H9 (cell line): ENCODE measurements around the gene FRAS1. TPM values are rescaled to one million over a fixed set of nuclear protein-coding genes. Genes with fewer than 3 reads are reported as not detected.

ENCODE experiments used
- DNase-seq: peaks from one replicate; pipeline ENCODE4 v3.0.0-alpha.2; 2017
- H2AFZ ChIP-seq: one replicate; pipeline ENCODE4 v1.6.1; 2013; ENCODE audit warnings: mild to moderate bottlenecking, low read length, control low read depth, moderate library complexity
- H2AK5ac ChIP-seq: 2 replicates; pipeline ENCODE4 v1.6.1; 2013; ENCODE audit warnings: low read length, control low read depth, mixed read lengths; ENCODE audit not compliant: insufficient read length
- H2BK120ac ChIP-seq: one replicate; pipeline ENCODE4 v1.6.1; 2013; ENCODE audit warnings: low read depth, mild to moderate bottlenecking, low read length, control low read depth, inconsistent platforms; ENCODE audit not compliant: poor library complexity, severe bottlenecking
- H2BK12ac ChIP-seq: 2 replicates; pipeline ENCODE4 v1.6.1; 2013; ENCODE audit warnings: low read length, control low read depth, mixed read lengths, low read depth; ENCODE audit not compliant: insufficient read length
- H2BK15ac ChIP-seq: 2 replicates; pipeline ENCODE4 v1.6.1; 2013; ENCODE audit warnings: low read depth, low read length, control low read depth
- H2BK20ac ChIP-seq: one replicate; pipeline ENCODE4 v1.6.1; 2013; ENCODE audit warnings: low read depth, mild to moderate bottlenecking, low read length, control low read depth, inconsistent platforms; ENCODE audit not compliant: poor library complexity, severe bottlenecking
- H2BK5ac ChIP-seq: 2 replicates; pipeline ENCODE4 v1.6.1; 2013; ENCODE audit warnings: low read length, control low read depth, mixed read lengths; ENCODE audit not compliant: insufficient read length
- H3K14ac ChIP-seq: 2 replicates; pipeline ENCODE4 v1.6.1; 2013; ENCODE audit warnings: low read length, control low read depth; ENCODE audit not compliant: insufficient read depth
- H3K18ac ChIP-seq: 2 replicates; pipeline ENCODE4 v1.6.1; 2013; ENCODE audit warnings: low read depth, mild to moderate bottlenecking, mixed read lengths, low read length, control low read depth; ENCODE audit not compliant: insufficient read length
- H3K23ac ChIP-seq: 2 replicates; pipeline ENCODE4 v1.6.1; 2013; ENCODE audit warnings: low read length, control low read depth, mixed read lengths, low read depth; ENCODE audit not compliant: insufficient read length
- H3K23me2 ChIP-seq: 2 replicates; pipeline ENCODE4 v1.6.1; 2013; ENCODE audit warnings: low read depth, mild to moderate bottlenecking, mixed read lengths, low read length, control low read depth; ENCODE audit not compliant: insufficient read length, poor library complexity, severe bottlenecking
- H3K27ac ChIP-seq: 2 replicates; pipeline ENCODE4 v1.5.1; 2013; ENCODE audit warnings: low read length, control low read depth, mixed read lengths, low read depth; ENCODE audit not compliant: insufficient read length
- H3K27me3 ChIP-seq: 2 replicates; pipeline ENCODE4 v1.6.1; 2013; ENCODE audit warnings: low read length, control low read depth, inconsistent platforms; ENCODE audit not compliant: insufficient read depth
- H3K4ac ChIP-seq: 2 replicates; pipeline ENCODE4 v1.6.1; 2013; ENCODE audit warnings: low read depth, mild to moderate bottlenecking, control low read depth, inconsistent platforms, low read length, moderate library complexity
- H3K4me1 ChIP-seq: 2 replicates; pipeline ENCODE4 v1.6.1; 2013; ENCODE audit warnings: low read length, control low read depth, inconsistent platforms; ENCODE audit not compliant: insufficient read depth
- H3K4me2 ChIP-seq: 2 replicates; pipeline ENCODE4 v1.6.1; 2013; ENCODE audit warnings: low read length, control low read depth, mixed read lengths; ENCODE audit not compliant: insufficient read length, insufficient read depth
- H3K56ac ChIP-seq: 2 replicates; pipeline ENCODE4 v1.6.1; 2013; ENCODE audit warnings: low read depth, mild to moderate bottlenecking, mixed read lengths, low read length, control low read depth; ENCODE audit not compliant: insufficient read length
- H3K79me1 ChIP-seq: 2 replicates; pipeline ENCODE4 v1.6.1; 2013; ENCODE audit warnings: low read depth, mild to moderate bottlenecking, moderate library complexity, low read length, control low read depth, inconsistent platforms; ENCODE audit not compliant: insufficient read depth, poor library complexity, severe bottlenecking
- H3K79me2 ChIP-seq: 2 replicates; pipeline ENCODE4 v1.6.1; 2013; ENCODE audit warnings: low read length, control low read depth, inconsistent platforms; ENCODE audit not compliant: insufficient read depth
- H3K9ac ChIP-seq: 2 replicates; pipeline ENCODE4 v1.6.1; 2013; ENCODE audit warnings: low read length, control low read depth, mixed read lengths; ENCODE audit not compliant: insufficient read length; ENCODE audit errors: extremely low read depth
- H3K9me3 ChIP-seq: one replicate; pipeline ENCODE4 v1.6.1; 2013; ENCODE audit warnings: low read depth, low read length, inconsistent platforms; ENCODE audit not compliant: control insufficient read depth
- H3T11ph ChIP-seq: one replicate; pipeline ENCODE4 v1.6.1; 2013; ENCODE audit warnings: mild to moderate bottlenecking, low read length, control low read depth, inconsistent platforms
- H4K20me1 ChIP-seq: one replicate; pipeline ENCODE4 v1.6.1; 2013; ENCODE audit not compliant: control insufficient read depth, insufficient read length, insufficient read depth
- H4K5ac ChIP-seq: 2 replicates; pipeline ENCODE4 v1.6.1; 2013; ENCODE audit warnings: low read depth, mild to moderate bottlenecking, mixed read lengths, low read length, control low read depth; ENCODE audit not compliant: insufficient read length
- H4K8ac ChIP-seq: replicated peaks from 2 replicates; pipeline ENCODE4 v1.6.1; 2013; ENCODE audit warnings: low read length, control low read depth, mixed read lengths, low read depth; ENCODE audit not compliant: insufficient read length
- H4K91ac ChIP-seq: 2 replicates; pipeline ENCODE4 v1.6.1; 2013; ENCODE audit warnings: low read depth, mild to moderate bottlenecking, moderate library complexity, mixed read lengths, low read length, control low read depth; ENCODE audit not compliant: insufficient read length
- H3K27ac Mint-ChIP-seq, 3 experiments: 2 replicates in 2 of 3; 3 replicates in 1 of 3; pipeline ENCODE4 v1.8.0; 2020 to 2021; ENCODE audit warnings: mixed read lengths in 3 of 3, mild to moderate bottlenecking in 1 of 3, moderate library complexity in 1 of 3
- H3K27me3 Mint-ChIP-seq: 2 replicates; pipeline ENCODE4 v1.8.0; 2021; ENCODE audit warnings: low read depth, mild to moderate bottlenecking, moderate library complexity, mixed read lengths
- H3K36me3 Mint-ChIP-seq, 3 experiments: 2 replicates in 2 of 3; 3 replicates in 1 of 3; pipeline ENCODE4 v1.8.0; 2020 to 2021; ENCODE audit warnings: low read depth in 3 of 3, mixed read lengths in 3 of 3; ENCODE audit not compliant: insufficient read depth in 1 of 3
- H3K4me1 Mint-ChIP-seq, 2 experiments: 2 replicates each; pipeline ENCODE4 v1.8.0; 2020; ENCODE audit warnings: mixed read lengths in 2 of 2
- H3K4me3 Mint-ChIP-seq, 2 experiments: 2 replicates in 1 of 2; 3 replicates in 1 of 2; pipeline ENCODE4 v1.8.0; 2020 to 2021; ENCODE audit warnings: mild to moderate bottlenecking in 2 of 2, mixed read lengths in 2 of 2, moderate library complexity in 1 of 2
- H3K9me3 Mint-ChIP-seq, 2 experiments: 2 replicates in 1 of 2; 3 replicates in 1 of 2; pipeline ENCODE4 v1.8.0; 2020; ENCODE audit warnings: mild to moderate bottlenecking in 2 of 2, mixed read lengths in 2 of 2, moderate library complexity in 1 of 2
- WGBS: extraction: QIAGEN DNeasy Blood & Tissue Kit; methylation state at CpG from one replicate; pipeline ENCODE4 v1.1.7; 2013; ENCODE audit warnings: missing lambda C conversion rate, low lambda C conversion rate, mixed read lengths; ENCODE audit not compliant: insufficient read length; ENCODE audit errors: extremely low coverage; 5-methylcytosine and 5-hydroxymethylcytosine counted together
- total RNA-seq: library from RNA; stranded (reverse); gene quantifications from 2 replicates; pipeline ENCODE4 v1.2.1, GENCODE V29; 2021
- TF ChIP-seq, protein P1 (sequence below): fragments of 200-600 bp; sonication (generic); conservative IDR thresholded peaks from 3 replicates; pipeline ENCODE4 v1.8.0; 2021; ENCODE audit warnings: antibody characterized with exemption, mild to moderate bottlenecking

The FRAS1 gene
- total RNA-seq, 1 experiment from 2014 or later, result 58.5 TPM

GRCh38 chr4:78484574-78484973 lies 427.5 kb downstream of the FRAS1 start:
- Histone ChIP-seq H2BK15ac (no peak overlapping the region), H2BK20ac (no peak overlapping the region), H3K9me3 (no peaks in the 10 kb centered on the region), H3K79me2 (no peaks in the 10 kb centered on the region), H3K9ac (no peak overlapping the region), H3K56ac (no peak overlapping the region), H3K4ac (no peak overlapping the region), H3K4me2 (no peak overlapping the region), H3K4me1 (no peaks in the 10 kb centered on the region), H2BK12ac (no peak overlapping the region), H4K91ac (no peak overlapping the region), H2BK120ac (no peak overlapping the region), H3T11ph (no peak overlapping the region), H3K23ac (no peak overlapping the region), H2AK5ac (no peak overlapping the region), H4K8ac (no peak overlapping the region), H3K14ac (no peak overlapping the region), H4K5ac (no peak overlapping the region), H4K20me1 (no peaks in the 10 kb centered on the region), H3K79me1 (no peaks in the 10 kb centered on the region), H2AFZ (no peak overlapping the region), H3K18ac (no peak overlapping the region), H3K23me2 (no peaks in the 10 kb centered on the region), H2BK5ac (no peak overlapping the region), H3K27ac (no peak overlapping the region), H3K27me3 (no peaks in the 10 kb centered on the region)
- H3K36me3 Mint-ChIP-seq, result peaks cover 11 to 40% (median 32%) of the 10 kb centered on the region in 3 experiments
- DNase-seq, result no peak
- TF ChIP-seq, protein P1, sequence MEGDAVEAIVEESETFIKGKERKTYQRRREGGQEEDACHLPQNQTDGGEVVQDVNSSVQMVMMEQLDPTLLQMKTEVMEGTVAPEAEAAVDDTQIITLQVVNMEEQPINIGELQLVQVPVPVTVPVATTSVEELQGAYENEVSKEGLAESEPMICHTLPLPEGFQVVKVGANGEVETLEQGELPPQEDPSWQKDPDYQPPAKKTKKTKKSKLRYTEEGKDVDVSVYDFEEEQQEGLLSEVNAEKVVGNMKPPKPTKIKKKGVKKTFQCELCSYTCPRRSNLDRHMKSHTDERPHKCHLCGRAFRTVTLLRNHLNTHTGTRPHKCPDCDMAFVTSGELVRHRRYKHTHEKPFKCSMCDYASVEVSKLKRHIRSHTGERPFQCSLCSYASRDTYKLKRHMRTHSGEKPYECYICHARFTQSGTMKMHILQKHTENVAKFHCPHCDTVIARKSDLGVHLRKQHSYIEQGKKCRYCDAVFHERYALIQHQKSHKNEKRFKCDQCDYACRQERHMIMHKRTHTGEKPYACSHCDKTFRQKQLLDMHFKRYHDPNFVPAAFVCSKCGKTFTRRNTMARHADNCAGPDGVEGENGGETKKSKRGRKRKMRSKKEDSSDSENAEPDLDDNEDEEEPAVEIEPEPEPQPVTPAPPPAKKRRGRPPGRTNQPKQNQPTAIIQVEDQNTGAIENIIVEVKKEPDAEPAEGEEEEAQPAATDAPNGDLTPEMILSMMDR, result no peak
- H3K27ac Mint-ChIP-seq, result no peak overlapping the region
- no CpG with 5 or more reads among the region's 2 CpGs for WGBS
- no peaks in the 10 kb centered on the region for H3K4me1 Mint-ChIP-seq
- H3K4me3 Mint-ChIP-seq, result no peak overlapping the region
- no peaks in the 10 kb centered on the region for H3K27me3 Mint-ChIP-seq
- H3K9me3 Mint-ChIP-seq, result no peaks in the 10 kb centered on the region
